Gastroesophageal sphincter (tissue), 4 donors: ENCODE data around the gene SPECC1L. TPM values are rescaled to one million over a fixed set of nuclear protein-coding genes. Genes with fewer than 3 reads are reported as not detected.

ENCODE experiments used
- ATAC-seq: fragments of 150-250 bp; one replicate; pipeline ENCODE4 v1.9.1; 2016; ENCODE audit warnings: mild to moderate bottlenecking, moderate library complexity
- H3K27ac ChIP-seq, 4 donors: fragments of 200-600 bp; sonication (generic) in 3 of 4; 1 replicate in 3 of 4; 2 replicates in 1 of 4; pipeline ENCODE4 v1.5.1; 2016 to 2019
- H3K27me3 ChIP-seq: fragments of 200-600 bp; sonication (generic); one replicate; pipeline ENCODE4 v1.5.1; 2019
- H3K36me3 ChIP-seq, 2 donors: fragments of 200-600 bp; sonication (generic); one replicate each; pipeline ENCODE4 v1.5.1; 2019; ENCODE audit warnings: control low read depth in 1 of 2
- H3K4me1 ChIP-seq, 3 donors: fragments of 200-600 bp; sonication (generic); 1 replicate in 2 of 3; 2 replicates in 1 of 3; pipeline ENCODE4 v1.5.1; 2016 to 2019; ENCODE audit warnings: control low read depth in 2 of 3
- H3K4me3 ChIP-seq, 2 donors: fragments of 200-600 bp; sonication (generic); one replicate each; pipeline ENCODE4 v1.5.1; 2019; ENCODE audit warnings: mild to moderate bottlenecking in 1 of 2, moderate library complexity in 1 of 2
- H3K9me3 ChIP-seq, 3 donors: fragments of 200-600 bp; sonication (generic); one replicate each; pipeline ENCODE4 v1.5.1; 2017 to 2019; ENCODE audit warnings: control low read depth in 2 of 3
- CTCF ChIP-seq, 4 experiments: fragments of 200-600 bp in 2 of 4; fragments of 450-650 bp in 2 of 4; sonication (generic) in 1 of 4; IDR thresholded peaks; one replicate each; pipeline ENCODE4 v1.5.1; 2017 to 2019; ENCODE audit warnings: antibody characterized with exemption in 4 of 4, mild to moderate bottlenecking in 2 of 4, moderate library complexity in 2 of 4
- EP300 ChIP-seq: sonication (generic); formaldehyde crosslinking; IDR thresholded peaks from one replicate; pipeline ENCODE4 v1.6.1; 2017; ENCODE audit warnings: antibody characterized with exemption, mild to moderate bottlenecking
- POLR2A ChIP-seq, 2 donors: fragments of 450-650 bp; IDR thresholded peaks; one replicate each; pipeline ENCODE4 v1.6.1; 2017; ENCODE audit warnings: antibody characterized with exemption in 2 of 2, mild to moderate bottlenecking in 2 of 2, moderate library complexity in 1 of 2
- POLR2AphosphoS5 ChIP-seq: sonication (generic); formaldehyde crosslinking; IDR thresholded peaks from one replicate; pipeline ENCODE4 v1.6.1; 2017; ENCODE audit warnings: antibody characterized with exemption
- WGBS, 2 donors: methylation state at CpG; one replicate each; pipeline ENCODE4 v1.1.5; 2018; ENCODE audit warnings: low coverage in 1 of 2; 5-methylcytosine and 5-hydroxymethylcytosine counted together
- total RNA-seq, 4 donors: library from RNA; depleted of rRNA; stranded (reverse); fragments of >200 nt; gene quantifications; one replicate each; pipeline ENCODE4 v1.1.0, GENCODE V29; 2016

SPECC1L gene
- total RNA-seq, 4 donors from 2014 or later, result 62.3 to 110 (median 92.5) TPM

GRCh38 chr22:24330636-24331035 is 60.0 kb downstream of the SPECC1L start:
- 0 to 20% methylated on average over 1 of the region's 1 CpG for WGBS, 2 donors
- no peak overlapping the region for H3K4me3 ChIP-seq
- H3K4me1 ChIP-seq, result peaks cover 0 to 16% (median 0%) of the 10 kb centered on the region in 3 donors

GRCh38 chr22:24331468-24332440 is 61.1 kb downstream of the SPECC1L start:
- peaks cover 0 to 73% of the 10 kb centered on the region in 2 donors for H3K36me3 ChIP-seq
- no peak for TF ChIP-seq POLR2AphosphoS5
- no peak for TF ChIP-seq EP300
- no peak for TF ChIP-seq CTCF (IDR thresholded peaks at IDR 0.05)
- TF ChIP-seq POLR2A (IDR thresholded peaks at IDR 0.05), result no peak
- H3K27ac ChIP-seq, result no peak overlapping the region
- 62 to 66% methylated on average over 3 of the region's 3 CpGs for WGBS, 2 donors
- no peaks in the 10 kb centered on the region for H3K27me3 ChIP-seq
- ATAC-seq, result no peak
- H3K4me3 ChIP-seq, result no peak overlapping the region
- H3K4me1 ChIP-seq, result peaks cover 0 to 15% (median 0%) of the 10 kb centered on the region in 3 donors
- H3K9me3 ChIP-seq, result no peaks in the 10 kb centered on the region

More at GRCh38 chr22:24330636-24331035, 60.0 kb downstream of the SPECC1L start:
- no peaks in the 10 kb centered on the region for H3K9me3 ChIP-seq
- H3K27me3 ChIP-seq, result no peaks in the 10 kb centered on the region
- peaks cover 0 to 73% of the 10 kb centered on the region in 2 donors for H3K36me3 ChIP-seq
- no peak for ATAC-seq
- TF ChIP-seq EP300 (no peak), POLR2AphosphoS5 (no peak), CTCF (IDR thresholded peaks at IDR 0.05) (no peak)
- H3K27ac ChIP-seq, result no peak overlapping the region

GRCh38 chr22:24333301-24333700 is 62.7 kb downstream of the SPECC1L start:
- Histone ChIP-seq H3K9me3 (no peaks in the 10 kb centered on the region), H3K27me3 (no peaks in the 10 kb centered on the region), H3K4me3 (no peak overlapping the region), H3K4me1 (peaks cover 0 to 15% (median 0%) of the 10 kb centered on the region in 3 donors), H3K27ac (no peak overlapping the region), H3K36me3 (peaks cover 0 to 76% of the 10 kb centered on the region in 2 donors)
- 50 to 84% methylated on average over 2 of the region's 2 CpGs for WGBS, 2 donors
- TF ChIP-seq POLR2A (IDR thresholded peaks at IDR 0.05) (no peak), EP300 (no peak), CTCF (IDR thresholded peaks at IDR 0.05) (no peak), POLR2AphosphoS5 (no peak)
- ATAC-seq, result no peak

- Histone ChIP-seq H3K27ac (no peak overlapping the region), H3K4me1 (peaks cover 0 to 15% (median 0%) of the 10 kb centered on the region in 3 donors), H3K4me3 (no peak overlapping the region), H3K9me3 (no peaks in the 10 kb centered on the region), H3K36me3 (peaks cover 0 to 79% of the 10 kb centered on the region in 2 donors), H3K27me3 (no peaks in the 10 kb centered on the region)
- ATAC-seq, result no peak
- TF ChIP-seq POLR2AphosphoS5 (no peak), POLR2A (IDR thresholded peaks at IDR 0.05) (no peak), EP300 (no peak), CTCF (IDR thresholded peaks at IDR 0.05) (no peak)
- WGBS, 2 donors, result 68 to 75% methylated on average over 1 of the region's 1 CpG
These were observed 64.9 kb downstream of the SPECC1L start for GRCh38 chr22:24335496-24335895.
